ENCODE results near the gene NUDT5. TPM values are rescaled to one million over a fixed set of nuclear protein-coding genes. Genes with fewer than 3 reads are reported as not detected.
"Not testable (repeated sequence)": the region's sequence is repeated elsewhere in the genome, so short reads cannot be mapped to it uniquely, and the experiment has no call there.

The NUDT5 gene
- polyA plus RNA-seq, 3 donors: 28.3 to 51.1 (median 43.7) TPM

DNA sequence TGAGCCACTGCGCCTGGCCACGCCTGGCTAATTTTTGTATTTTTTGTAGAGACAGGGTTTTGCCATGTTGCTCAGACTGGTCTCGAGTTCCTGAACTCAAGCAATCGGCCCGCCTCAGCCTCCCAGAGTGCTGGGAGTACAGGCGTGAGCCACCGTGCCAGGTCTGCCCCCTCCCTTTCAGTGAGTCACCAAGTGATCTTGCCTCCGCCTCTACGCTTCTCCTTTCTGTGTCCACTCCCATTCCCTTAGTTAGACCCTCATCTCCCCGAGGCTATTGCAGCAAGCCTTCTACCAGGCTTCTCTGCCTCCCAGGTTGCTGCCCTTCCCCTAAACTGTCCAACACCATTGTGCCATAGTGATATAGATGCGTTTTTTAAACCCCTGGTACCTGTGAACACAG lies 33.2 kb upstream of the NUDT5 start:
- Histone ChIP-seq H3K27me3 (ENCODE audit: control insufficient read depth in 2 of 2, insufficient read depth in 2 of 2, low read length in 2 of 2) (no peaks in the 10 kb centered on the region), H3K79me2 (ENCODE audit: insufficient read depth, low read length) (peaks cover 7% of the 10 kb centered on the region), H3K4me1 (ENCODE audit: control insufficient read depth in 1 of 2, insufficient read depth in 2 of 2, low read length in 2 of 2) (no peaks in the 10 kb centered on the region), H2AFZ (ENCODE audit: insufficient read depth, low read depth, low read length, poor library complexity, severe bottlenecking) (no peak overlapping the region), H3K36me3 (replicated peaks in 1 of 2; ENCODE audit: control insufficient read depth in 1 of 2, insufficient read depth in 2 of 2, low read length in 2 of 2) (peaks cover 53 to 77% of the 10 kb centered on the region in 2 donors), H4K20me1 (ENCODE audit: insufficient read depth, low read length) (peaks cover 10% of the 10 kb centered on the region), H3K4me3 (replicated peaks in 1 of 3; ENCODE audit: low read depth in 2 of 3, low read length in 3 of 3) (no peak overlapping the region), H3K27ac (ENCODE audit: low read depth in 1 of 2, low read length in 2 of 2) (no peak overlapping the region), H3K4me2 (replicated peaks; ENCODE audit: extremely low read depth, low read length, poor library complexity, severe bottlenecking) (no peak overlapping the region), H3K9me3 (replicated peaks in 1 of 2; ENCODE audit: control insufficient read depth in 1 of 2, insufficient read depth in 1 of 2, low read length in 2 of 2) (no peaks in the 10 kb centered on the region), H3K9ac (ENCODE audit: insufficient read depth, low read length, poor library complexity, severe bottlenecking) (no peak overlapping the region)
- H3K27me3 Mint-ChIP-seq (ENCODE audit: low read depth in 3 of 3): no peaks in the 10 kb centered on the region
- WGBS (ENCODE audit: insufficient coverage): 83% methylated on average over 11 of the region's 11 CpGs
- peaks cover 0 to 6% (median 0%) of the 10 kb centered on the region in 7 donors for H3K9me3 Mint-ChIP-seq
- H3K27ac Mint-ChIP-seq: peak overlapping the region in 2 of 7 donors; percentile 9 to 57
- TF ChIP-seq, protein P1, sequence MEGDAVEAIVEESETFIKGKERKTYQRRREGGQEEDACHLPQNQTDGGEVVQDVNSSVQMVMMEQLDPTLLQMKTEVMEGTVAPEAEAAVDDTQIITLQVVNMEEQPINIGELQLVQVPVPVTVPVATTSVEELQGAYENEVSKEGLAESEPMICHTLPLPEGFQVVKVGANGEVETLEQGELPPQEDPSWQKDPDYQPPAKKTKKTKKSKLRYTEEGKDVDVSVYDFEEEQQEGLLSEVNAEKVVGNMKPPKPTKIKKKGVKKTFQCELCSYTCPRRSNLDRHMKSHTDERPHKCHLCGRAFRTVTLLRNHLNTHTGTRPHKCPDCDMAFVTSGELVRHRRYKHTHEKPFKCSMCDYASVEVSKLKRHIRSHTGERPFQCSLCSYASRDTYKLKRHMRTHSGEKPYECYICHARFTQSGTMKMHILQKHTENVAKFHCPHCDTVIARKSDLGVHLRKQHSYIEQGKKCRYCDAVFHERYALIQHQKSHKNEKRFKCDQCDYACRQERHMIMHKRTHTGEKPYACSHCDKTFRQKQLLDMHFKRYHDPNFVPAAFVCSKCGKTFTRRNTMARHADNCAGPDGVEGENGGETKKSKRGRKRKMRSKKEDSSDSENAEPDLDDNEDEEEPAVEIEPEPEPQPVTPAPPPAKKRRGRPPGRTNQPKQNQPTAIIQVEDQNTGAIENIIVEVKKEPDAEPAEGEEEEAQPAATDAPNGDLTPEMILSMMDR (IDR thresholded peaks at IDR 0.05): no peak
- H3K4me1 Mint-ChIP-seq: peaks cover 2% of the 10 kb centered on the region
- intact Hi-C loops (cut with micrococcal nuclease): no loop called here
- H3K36me3 Mint-ChIP-seq: peaks cover 56 to 84% of the 10 kb centered on the region in 2 donors
- no peak overlapping the region for H3K4me3 Mint-ChIP-seq
- no peak for DNase-seq

DNA sequence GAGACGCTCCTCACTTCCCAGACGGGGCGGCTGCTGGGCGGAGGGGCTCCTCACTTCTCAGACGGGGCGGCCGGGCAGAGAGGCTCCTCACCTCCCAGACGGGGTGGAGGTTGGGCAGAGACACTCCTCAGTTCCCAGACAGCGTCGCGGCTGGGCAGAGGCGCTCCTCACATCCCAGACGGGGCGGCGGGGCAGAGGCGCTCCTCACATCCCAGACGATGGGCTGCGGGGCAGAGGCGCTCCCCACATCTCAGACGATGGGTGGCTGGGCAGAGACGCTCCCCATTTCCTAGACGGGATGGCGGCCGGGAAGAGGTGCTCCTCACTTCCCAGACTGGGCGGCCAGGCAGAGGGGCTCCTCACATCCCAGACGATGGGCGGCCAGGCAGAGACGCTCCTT lies 30.7 kb upstream of the NUDT5 start:
- H3K27ac ChIP-seq (ENCODE audit: low read depth in 1 of 2, low read length in 2 of 2); H3K4me3 ChIP-seq (replicated peaks in 1 of 3; ENCODE audit: low read depth in 2 of 3, low read length in 3 of 3); H3K27ac Mint-ChIP-seq; H2AFZ ChIP-seq (ENCODE audit: insufficient read depth, low read depth, low read length, poor library complexity, severe bottlenecking); H3K9me3 Mint-ChIP-seq; H3K27me3 ChIP-seq (ENCODE audit: control insufficient read depth in 2 of 2, insufficient read depth in 2 of 2, low read length in 2 of 2); H3K9ac ChIP-seq (ENCODE audit: insufficient read depth, low read length, poor library complexity, severe bottlenecking); H3K4me2 ChIP-seq (replicated peaks; ENCODE audit: extremely low read depth, low read length, poor library complexity, severe bottlenecking); H3K4me1 ChIP-seq (ENCODE audit: control insufficient read depth in 1 of 2, insufficient read depth in 2 of 2, low read length in 2 of 2); H3K27me3 Mint-ChIP-seq (ENCODE audit: low read depth in 3 of 3); DNase-seq; H3K4me3 Mint-ChIP-seq; H3K9me3 ChIP-seq (replicated peaks in 1 of 2; ENCODE audit: control insufficient read depth in 1 of 2, insufficient read depth in 1 of 2, low read length in 2 of 2); intact Hi-C loops (cut with micrococcal nuclease); H3K4me1 Mint-ChIP-seq: not testable (repeated sequence)
- H3K79me2 ChIP-seq (ENCODE audit: insufficient read depth, low read length): peaks cover 25% of the 10 kb centered on the region
- H4K20me1 ChIP-seq (ENCODE audit: insufficient read depth, low read length): peaks cover 18% of the 10 kb centered on the region
- peaks cover 46 to 77% of the 10 kb centered on the region in 2 donors for H3K36me3 ChIP-seq (replicated peaks in 1 of 2; ENCODE audit: control insufficient read depth in 1 of 2, insufficient read depth in 2 of 2, low read length in 2 of 2)
- WGBS (ENCODE audit: insufficient coverage): 94% methylated on average over 18 of the region's 28 CpGs
- peaks cover 54 to 90% of the 10 kb centered on the region in 2 donors for H3K36me3 Mint-ChIP-seq

Data from CD14-positive monocyte (primary cell).